HFF-Myc (cell line): ENCODE results near the gene DBT.

ENCODE experiments used
- DNase-seq: peaks from one replicate; pipeline ENCODE4 v3.0.0-alpha.2; 2011; ENCODE audit warnings: low read depth; ENCODE audit errors: extremely low read depth
- H3K4me3 ChIP-seq: replicated peaks from 2 replicates; pipeline ENCODE4 v1.5.1; 2011; ENCODE audit warnings: low read depth, mild to moderate bottlenecking, control low read depth, low read length
- CTCF ChIP-seq: IDR thresholded peaks from 2 replicates; pipeline ENCODE4 v1.5.1; 2012; ENCODE audit warnings: mild to moderate bottlenecking, low read depth, low read length, control low read depth; ENCODE audit errors: missing control alignments

DBT gene

GRCh38 chr1:100147875-100148274 lies 101.8 kb downstream of the DBT start:
- no peak for DNase-seq
- H3K4me3 ChIP-seq = no peak overlapping the region
- no peak for TF ChIP-seq CTCF

GRCh38 chr1:100146958-100147357 lies 102.7 kb downstream of the DBT start:
- no peak overlapping the region for H3K4me3 ChIP-seq
- DNase-seq = no peak
- no peak for TF ChIP-seq CTCF

- TF ChIP-seq CTCF = no peak
- DNase-seq = no peak
Measured at GRCh38 chr1:100145116-100145515, 104.5 kb downstream of the DBT start.

GRCh38 chr1:100142343-100142742 lies 107.3 kb downstream of the DBT start:
- TF ChIP-seq CTCF = no peak
- no peak for DNase-seq

More at GRCh38 chr1:100145116-100145515, 104.5 kb downstream of the DBT start:
- no peak overlapping the region for H3K4me3 ChIP-seq

GRCh38 chr1:100141192-100141591 lies 108.4 kb downstream of the DBT start:
- H3K4me3 ChIP-seq = no peak overlapping the region
- no peak for TF ChIP-seq CTCF
- no peak for DNase-seq

More at GRCh38 chr1:100142343-100142742, 107.3 kb downstream of the DBT start:
- H3K4me3 ChIP-seq = no peak overlapping the region

- no peak for DNase-seq
- no peak for TF ChIP-seq CTCF
- no peak overlapping the region for H3K4me3 ChIP-seq
Measured at GRCh38 chr1:100137602-100138001, 112.0 kb downstream of the DBT start.
